IPS DF 6.9 (cell line): ENCODE measurements around the gene ELK4.
"Not testable (repeated sequence)": the region's sequence is repeated elsewhere in the genome, so short reads cannot be mapped to it uniquely, and the experiment has no call there.

Source experiments
- DNase-seq: peaks from one replicate; pipeline ENCODE4 v3.0.0-alpha.2; 2013; ENCODE audit warnings: low read depth, low spot score
- H3K27ac ChIP-seq: one replicate; pipeline ENCODE4 v1.5.1; 2013; ENCODE audit warnings: low read length, control low read depth
- H3K27me3 ChIP-seq: 2 replicates; pipeline ENCODE4 v1.6.1; 2013; ENCODE audit warnings: mild to moderate bottlenecking, low read length; ENCODE audit not compliant: control insufficient read depth, insufficient read depth
- H3K36me3 ChIP-seq: 2 replicates; pipeline ENCODE4 v1.6.1; 2013; ENCODE audit warnings: low read length; ENCODE audit not compliant: control insufficient read depth, insufficient read depth
- H3K4me1 ChIP-seq: 2 replicates; pipeline ENCODE4 v1.6.1; 2013; ENCODE audit warnings: low read length; ENCODE audit not compliant: control insufficient read depth, insufficient read depth
- H3K4me3 ChIP-seq: 2 replicates; pipeline ENCODE4 v1.5.1; 2013; ENCODE audit warnings: mild to moderate bottlenecking, low read length
- H3K9me3 ChIP-seq: 2 replicates; pipeline ENCODE4 v1.6.1; 2013; ENCODE audit warnings: low read length, inconsistent platforms; ENCODE audit not compliant: control insufficient read depth, insufficient read depth
- WGBS: extraction: QIAGEN DNeasy Blood & Tissue Kit; methylation state at CpG from one replicate; pipeline ENCODE4 v1.1.7; 2013; ENCODE audit warnings: mixed read lengths, missing lambda C conversion rate; ENCODE audit not compliant: insufficient read length, insufficient coverage; 5-methylcytosine and 5-hydroxymethylcytosine counted together

Gene ELK4

GRCh38 chr1:205642679-205643307, 11.0 kb upstream of the ELK4 start:
- WGBS, result no CpG with 5 or more reads among the region's 2 CpGs
- H3K4me1 ChIP-seq, result no peaks in the 10 kb centered on the region

GRCh38 chr1:205639567-205639966, 7.8 kb upstream of the ELK4 start:
- H3K4me1 ChIP-seq, result no peaks in the 10 kb centered on the region
- WGBS, result no CpG with 5 or more reads among the region's 1 CpG

More at GRCh38 chr1:205642679-205643307, 11.0 kb upstream of the ELK4 start:
- no peaks in the 10 kb centered on the region for H3K9me3 ChIP-seq
- DNase-seq, result no peak
- no peaks in the 10 kb centered on the region for H3K27me3 ChIP-seq
- H3K36me3 ChIP-seq, result no peaks in the 10 kb centered on the region
- H3K27ac ChIP-seq, result no peak overlapping the region
- H3K4me3 ChIP-seq, result no peak overlapping the region

GRCh38 chr1:205637854-205638468, 6.2 kb upstream of the ELK4 start:
- no peak for DNase-seq
- no peaks in the 10 kb centered on the region for H3K4me1 ChIP-seq
- H3K27ac ChIP-seq, result no peak overlapping the region
- no peaks in the 10 kb centered on the region for H3K27me3 ChIP-seq
- no peaks in the 10 kb centered on the region for H3K36me3 ChIP-seq
- WGBS, result no CpG with 5 or more reads among the region's 9 CpGs
- H3K9me3 ChIP-seq, result no peaks in the 10 kb centered on the region
- H3K4me3 ChIP-seq, result no peak overlapping the region

More at GRCh38 chr1:205639567-205639966, 7.8 kb upstream of the ELK4 start:
- H3K27me3 ChIP-seq, result no peaks in the 10 kb centered on the region
- no peaks in the 10 kb centered on the region for H3K9me3 ChIP-seq
- no peak for DNase-seq
- H3K4me3 ChIP-seq, result no peak overlapping the region
- H3K27ac ChIP-seq, result no peak overlapping the region
- no peaks in the 10 kb centered on the region for H3K36me3 ChIP-seq

GRCh38 chr1:205636732-205637131, 4.9 kb upstream of the ELK4 start:
- WGBS, result no CpG with 5 or more reads among the region's 4 CpGs
- Histone ChIP-seq H3K36me3 (no peaks in the 10 kb centered on the region), H3K4me1 (no peaks in the 10 kb centered on the region), H3K4me3 (no peak overlapping the region), H3K27ac (no peak overlapping the region), H3K27me3 (no peaks in the 10 kb centered on the region), H3K9me3 (no peaks in the 10 kb centered on the region)
- DNase-seq, result no peak

- not testable (repeated sequence) for H3K27me3 ChIP-seq, DNase-seq, H3K9me3 ChIP-seq, H3K36me3 ChIP-seq, H3K4me3 ChIP-seq, H3K4me1 ChIP-seq, H3K27ac ChIP-seq
- WGBS, result no CpG with 5 or more reads among the region's 7 CpGs
These were observed 4.3 kb upstream of the ELK4 start for GRCh38 chr1:205636138-205636530.

- H3K4me1 ChIP-seq, result no peaks in the 10 kb centered on the region
- H3K27me3 ChIP-seq, result no peaks in the 10 kb centered on the region
- no peak overlapping the region for H3K27ac ChIP-seq
- H3K9me3 ChIP-seq, result no peaks in the 10 kb centered on the region
- no CpG with 5 or more reads among the region's 6 CpGs for WGBS
- DNase-seq, result no peak
- no peaks in the 10 kb centered on the region for H3K36me3 ChIP-seq
- no peak overlapping the region for H3K4me3 ChIP-seq
These were observed 1.7 kb upstream of the ELK4 start for GRCh38 chr1:205633421-205633976.

- Histone ChIP-seq H3K27me3 (no peaks in the 10 kb centered on the region), H3K4me1 (no peaks in the 10 kb centered on the region), H3K4me3 (no peak overlapping the region; the same call in 1 of the 2 replicates), H3K36me3 (no peaks in the 10 kb centered on the region), H3K9me3 (no peaks in the 10 kb centered on the region), H3K27ac (no peak overlapping the region)
- no peak for DNase-seq
- WGBS, result no CpG with 5 or more reads among the region's 3 CpGs
These were observed 908 bp upstream of the ELK4 start for GRCh38 chr1:205632669-205633169.

- no peak for DNase-seq
- WGBS, result no CpG with 5 or more reads among the region's 81 CpGs
- peak overlapping the region; percentile 74; the same call in 1 of the 2 replicates for H3K4me3 ChIP-seq
- H3K27me3 ChIP-seq, result no peaks in the 10 kb centered on the region
- no peaks in the 10 kb centered on the region for H3K36me3 ChIP-seq
- no peaks in the 10 kb centered on the region for H3K9me3 ChIP-seq
- no peak overlapping the region for H3K27ac ChIP-seq
- H3K4me1 ChIP-seq, result no peaks in the 10 kb centered on the region
These were observed 622 bp downstream of the ELK4 start for GRCh38 chr1:205631010-205631767.

GRCh38 chr1:205630651-205631009, 1.2 kb downstream of the ELK4 start:
- Histone ChIP-seq H3K36me3 (no peaks in the 10 kb centered on the region), H3K27me3 (no peaks in the 10 kb centered on the region), H3K9me3 (no peaks in the 10 kb centered on the region), H3K4me1 (no peaks in the 10 kb centered on the region), H3K27ac (no peak overlapping the region), H3K4me3 (peak overlapping the region; percentile 74; the same call in 1 of the 2 replicates)
- no CpG with 5 or more reads among the region's 3 CpGs for WGBS
- DNase-seq, result no peak

- Histone ChIP-seq H3K36me3 (no peaks in the 10 kb centered on the region), H3K9me3 (no peaks in the 10 kb centered on the region), H3K27me3 (no peaks in the 10 kb centered on the region), H3K4me3 (no peak overlapping the region), H3K4me1 (no peaks in the 10 kb centered on the region), H3K27ac (no peak overlapping the region)
- no peak for DNase-seq
- WGBS, result no CpG with 5 or more reads among the region's 3 CpGs
These were observed 1.6 kb downstream of the ELK4 start for GRCh38 chr1:205630241-205630640.
